ENCODE results near the gene SMARCA5. TPM values are rescaled to one million over a fixed set of nuclear protein-coding genes. Genes with fewer than 3 reads are reported as not detected.

SMARCA5 gene
- total RNA-seq (2012; rRNA removed), result 31.0 and 38.3 TPM in 2 replicates

GRCh38 chr4:143513314-143514168 is at the start of gene SMARCA5:
Gene SMARCA5, plus strand, starts transcription at chr4:143513702. Its CDS starts 223 bp downstream, at chr4:143513925.
- Histone ChIP-seq H3K9me3 (replicated peaks; ENCODE audit: low read length) (no peaks in the 10 kb centered on the region), H3K4me2 (ENCODE audit: low read length) (peak within 1 kb of the TSS; percentile 83), H3K36me3 (ENCODE audit: insufficient read depth, low read length) (peaks cover 14% of the 10 kb centered on the region), H3K27me3 (ENCODE audit: control insufficient read depth, insufficient read depth, low read length) (no peaks in the 10 kb centered on the region), H3K4me1 (ENCODE audit: control insufficient read depth, insufficient read depth, low read length) (peaks cover 11% of the 10 kb centered on the region), H3K4me3 (ENCODE audit: low read length) (peak within 1 kb of the TSS; percentile 87), H3K9ac (ENCODE audit: low read depth, low read length) (peak within 1 kb of the TSS; percentile 95)

DNA sequence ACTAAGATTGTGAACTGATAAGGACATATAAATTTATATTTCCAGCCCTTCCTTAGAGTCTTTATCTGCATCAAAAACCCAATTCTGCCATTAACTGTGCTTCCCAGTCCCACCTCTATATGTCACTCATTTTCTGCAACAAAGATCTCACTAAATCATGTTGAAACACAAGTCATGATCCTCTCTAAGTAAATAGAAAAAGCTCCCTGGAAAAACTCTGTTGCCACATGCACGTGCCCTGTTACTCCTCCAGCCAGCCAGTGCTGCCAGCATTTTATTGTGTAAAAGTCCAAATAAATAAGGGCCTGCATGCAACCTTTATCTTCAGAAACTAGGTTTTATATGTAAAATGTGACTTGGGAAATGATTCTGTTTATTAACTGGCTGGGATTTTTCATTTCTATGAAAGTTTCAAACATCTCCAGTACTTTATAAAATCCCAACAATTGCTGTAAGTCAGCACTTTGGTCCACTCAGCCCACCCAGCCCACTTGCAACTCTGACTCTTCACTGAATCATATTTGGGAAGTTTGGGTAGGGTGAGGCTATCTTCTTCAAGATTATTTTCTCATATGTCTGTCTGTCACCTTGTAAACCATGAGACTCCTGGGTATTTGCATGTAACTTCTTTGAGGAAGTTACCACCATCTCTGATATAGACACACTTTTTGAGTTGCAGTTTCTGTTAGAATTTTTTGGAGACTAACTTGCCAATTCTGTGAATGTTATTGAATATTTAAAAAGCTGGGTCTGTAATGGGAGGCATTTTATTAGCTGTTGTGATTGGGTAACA is 40.0 kb upstream of the SMARCA5 start:
- Histone ChIP-seq H3K4me2 (ENCODE audit: low read length) (no peak overlapping the region), H3K36me3 (ENCODE audit: insufficient read depth, low read length) (peaks cover 3% of the 10 kb centered on the region)

GRCh38 chr4:143477487-143477886 is 36.0 kb upstream of the SMARCA5 start:
- H3K4me3 ChIP-seq (ENCODE audit: low read length), result no peak overlapping the region
- H3K9ac ChIP-seq (ENCODE audit: low read depth, low read length), result no peak overlapping the region
- no peaks in the 10 kb centered on the region for H3K27me3 ChIP-seq (ENCODE audit: control insufficient read depth, insufficient read depth, low read length)
- no peaks in the 10 kb centered on the region for H3K9me3 ChIP-seq (replicated peaks; ENCODE audit: low read length)
- no peaks in the 10 kb centered on the region for H3K36me3 ChIP-seq (ENCODE audit: insufficient read depth, low read length)
- H3K4me2 ChIP-seq (ENCODE audit: low read length), result no peak overlapping the region
- no peaks in the 10 kb centered on the region for H3K4me1 ChIP-seq (ENCODE audit: control insufficient read depth, insufficient read depth, low read length)

More for the DNA sequence above, 40.0 kb upstream of the SMARCA5 start:
- Histone ChIP-seq H3K9me3 (replicated peaks; ENCODE audit: low read length) (no peaks in the 10 kb centered on the region), H3K4me1 (ENCODE audit: control insufficient read depth, insufficient read depth, low read length) (no peaks in the 10 kb centered on the region), H3K4me3 (ENCODE audit: low read length) (no peak overlapping the region), H3K9ac (ENCODE audit: low read depth, low read length) (no peak overlapping the region), H3K27me3 (ENCODE audit: control insufficient read depth, insufficient read depth, low read length) (no peaks in the 10 kb centered on the region)

DNA sequence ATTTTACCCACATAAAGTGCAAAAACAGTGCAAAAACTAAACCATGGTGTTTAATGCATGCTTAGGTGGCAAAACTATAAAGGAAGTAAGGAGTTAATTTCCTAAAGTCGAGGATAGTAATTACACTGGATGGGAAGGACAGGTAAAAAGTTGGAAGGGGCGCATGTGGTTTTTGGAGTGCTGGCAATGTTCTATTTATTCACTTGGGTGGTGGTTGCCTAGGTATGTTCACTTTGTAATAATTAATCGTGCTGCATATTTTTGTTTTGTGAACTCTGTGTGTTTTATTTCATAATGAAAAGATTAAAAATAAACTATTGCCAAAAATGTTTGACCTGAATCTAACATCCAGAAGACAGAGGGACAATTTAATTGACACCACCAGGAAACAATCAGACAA is 32.1 kb upstream of the SMARCA5 start:
- H3K9ac ChIP-seq (ENCODE audit: low read depth, low read length), result no peak overlapping the region
- no peaks in the 10 kb centered on the region for H3K27me3 ChIP-seq (ENCODE audit: control insufficient read depth, insufficient read depth, low read length)
- no peak overlapping the region for H3K4me2 ChIP-seq (ENCODE audit: low read length)
- no peak overlapping the region for H3K4me3 ChIP-seq (ENCODE audit: low read length)
- H3K36me3 ChIP-seq (ENCODE audit: insufficient read depth, low read length), result no peaks in the 10 kb centered on the region
- H3K9me3 ChIP-seq (replicated peaks; ENCODE audit: low read length), result no peaks in the 10 kb centered on the region
- H3K4me1 ChIP-seq (ENCODE audit: control insufficient read depth, insufficient read depth, low read length), result no peaks in the 10 kb centered on the region

DNA sequence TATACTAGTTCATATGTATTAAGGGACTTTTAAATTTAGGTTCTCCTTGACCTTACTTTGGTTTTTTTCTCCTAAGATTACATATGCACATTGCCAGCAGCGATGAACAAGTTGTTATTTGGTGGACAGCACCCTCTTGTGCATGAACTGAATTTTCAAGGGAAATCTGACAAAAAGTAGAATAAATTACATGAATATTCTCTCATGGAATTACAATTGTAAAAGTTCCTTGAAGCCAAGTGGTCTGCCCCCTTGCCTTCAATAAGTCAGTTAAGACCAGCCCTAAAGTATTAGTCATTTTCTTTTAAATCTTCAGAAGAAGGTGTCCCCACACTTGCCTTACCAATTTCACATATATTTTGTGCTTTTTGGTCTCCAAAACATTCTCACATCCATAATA is 30.7 kb upstream of the SMARCA5 start:
- Histone ChIP-seq H3K4me2 (ENCODE audit: low read length) (no peak overlapping the region), H3K9ac (ENCODE audit: low read depth, low read length) (no peak overlapping the region), H3K4me1 (ENCODE audit: control insufficient read depth, insufficient read depth, low read length) (no peaks in the 10 kb centered on the region), H3K27me3 (ENCODE audit: control insufficient read depth, insufficient read depth, low read length) (no peaks in the 10 kb centered on the region), H3K9me3 (replicated peaks; ENCODE audit: low read length) (no peaks in the 10 kb centered on the region), H3K36me3 (ENCODE audit: insufficient read depth, low read length) (no peaks in the 10 kb centered on the region), H3K4me3 (ENCODE audit: low read length) (no peak overlapping the region)

GRCh38 chr4:143486314-143486713 is 27.2 kb upstream of the SMARCA5 start:
- H3K27me3 ChIP-seq (ENCODE audit: control insufficient read depth, insufficient read depth, low read length), result no peaks in the 10 kb centered on the region
- H3K9ac ChIP-seq (ENCODE audit: low read depth, low read length), result no peak overlapping the region
- no peak overlapping the region for H3K4me2 ChIP-seq (ENCODE audit: low read length)
- no peaks in the 10 kb centered on the region for H3K36me3 ChIP-seq (ENCODE audit: insufficient read depth, low read length)
- no peaks in the 10 kb centered on the region for H3K9me3 ChIP-seq (replicated peaks; ENCODE audit: low read length)
- H3K4me1 ChIP-seq (ENCODE audit: control insufficient read depth, insufficient read depth, low read length), result no peaks in the 10 kb centered on the region
- H3K4me3 ChIP-seq (ENCODE audit: low read length), result no peak overlapping the region

GRCh38 chr4:143488687-143489086 is 24.8 kb upstream of the SMARCA5 start:
- Histone ChIP-seq H3K9ac (ENCODE audit: low read depth, low read length) (no peak overlapping the region), H3K4me2 (ENCODE audit: low read length) (no peak overlapping the region), H3K9me3 (replicated peaks; ENCODE audit: low read length) (no peaks in the 10 kb centered on the region), H3K4me1 (ENCODE audit: control insufficient read depth, insufficient read depth, low read length) (no peaks in the 10 kb centered on the region), H3K27me3 (ENCODE audit: control insufficient read depth, insufficient read depth, low read length) (no peaks in the 10 kb centered on the region), H3K4me3 (ENCODE audit: low read length) (no peak overlapping the region), H3K36me3 (ENCODE audit: insufficient read depth, low read length) (no peaks in the 10 kb centered on the region)

DNA sequence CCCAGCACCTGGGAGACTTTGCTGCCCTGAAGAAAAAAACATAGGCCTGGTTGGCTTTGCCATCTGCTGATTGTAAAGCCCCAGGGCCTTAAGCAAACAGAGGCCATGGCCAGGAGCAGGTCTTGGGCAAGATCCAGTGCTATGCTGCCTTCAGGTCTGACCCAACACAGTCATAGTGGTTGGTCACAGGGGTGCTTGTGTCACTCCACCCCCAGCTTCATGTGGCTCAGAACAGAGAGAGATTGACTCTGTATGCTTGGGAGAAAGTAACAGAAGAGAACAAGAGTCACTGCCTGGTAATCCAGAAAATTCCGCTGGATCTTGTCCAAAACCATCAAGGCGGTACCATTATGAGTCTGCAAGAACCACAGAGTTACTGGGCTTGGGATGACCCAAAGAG is 24.4 kb upstream of the SMARCA5 start:
- no peaks in the 10 kb centered on the region for H3K4me1 ChIP-seq (ENCODE audit: control insufficient read depth, insufficient read depth, low read length)
- no peak overlapping the region for H3K4me2 ChIP-seq (ENCODE audit: low read length)
- H3K4me3 ChIP-seq (ENCODE audit: low read length), result no peak overlapping the region
- H3K27me3 ChIP-seq (ENCODE audit: control insufficient read depth, insufficient read depth, low read length), result no peaks in the 10 kb centered on the region
- H3K9ac ChIP-seq (ENCODE audit: low read depth, low read length), result no peak overlapping the region
- no peaks in the 10 kb centered on the region for H3K36me3 ChIP-seq (ENCODE audit: insufficient read depth, low read length)
- H3K9me3 ChIP-seq (replicated peaks; ENCODE audit: low read length), result no peaks in the 10 kb centered on the region

- Histone ChIP-seq H3K4me3 (ENCODE audit: low read length) (no peak overlapping the region), H3K36me3 (ENCODE audit: insufficient read depth, low read length) (no peaks in the 10 kb centered on the region), H3K9me3 (replicated peaks; ENCODE audit: low read length) (no peaks in the 10 kb centered on the region), H3K9ac (ENCODE audit: low read depth, low read length) (no peak overlapping the region), H3K27me3 (ENCODE audit: control insufficient read depth, insufficient read depth, low read length) (no peaks in the 10 kb centered on the region), H3K4me2 (ENCODE audit: low read length) (no peak overlapping the region), H3K4me1 (ENCODE audit: control insufficient read depth, insufficient read depth, low read length) (no peaks in the 10 kb centered on the region)
Measured at GRCh38 chr4:143498021-143498420, 15.5 kb upstream of the SMARCA5 start.

GRCh38 chr4:143502231-143502630 is 11.3 kb upstream of the SMARCA5 start:
- Histone ChIP-seq H3K4me1 (ENCODE audit: control insufficient read depth, insufficient read depth, low read length) (no peaks in the 10 kb centered on the region), H3K4me2 (ENCODE audit: low read length) (no peak overlapping the region), H3K9ac (ENCODE audit: low read depth, low read length) (no peak overlapping the region), H3K4me3 (ENCODE audit: low read length) (no peak overlapping the region), H3K36me3 (ENCODE audit: insufficient read depth, low read length) (no peaks in the 10 kb centered on the region), H3K27me3 (ENCODE audit: control insufficient read depth, insufficient read depth, low read length) (no peaks in the 10 kb centered on the region), H3K9me3 (replicated peaks; ENCODE audit: low read length) (no peaks in the 10 kb centered on the region)

DNA sequence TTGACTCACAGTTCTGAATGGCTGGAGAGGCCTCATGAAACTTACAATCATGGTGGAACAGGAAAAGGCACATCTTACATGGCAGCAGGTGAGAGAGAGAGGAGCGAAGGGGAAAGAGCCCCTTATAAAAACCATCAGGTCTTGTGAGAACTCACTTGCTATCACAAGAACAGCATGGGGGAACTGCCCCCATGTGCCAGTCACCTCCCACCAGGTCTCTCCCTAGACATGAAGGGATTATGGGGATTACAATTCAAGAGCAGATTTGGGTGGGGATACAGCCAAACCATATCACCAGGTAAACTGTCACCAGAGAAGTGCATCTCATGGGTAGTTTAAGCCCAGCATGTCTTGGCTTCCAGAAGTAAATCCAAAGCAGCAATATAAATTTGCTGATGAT is 7.5 kb upstream of the SMARCA5 start:
- no peaks in the 10 kb centered on the region for H3K9me3 ChIP-seq (replicated peaks; ENCODE audit: low read length)
- no peaks in the 10 kb centered on the region for H3K4me1 ChIP-seq (ENCODE audit: control insufficient read depth, insufficient read depth, low read length)
- H3K9ac ChIP-seq (ENCODE audit: low read depth, low read length), result no peak overlapping the region
- H3K27me3 ChIP-seq (ENCODE audit: control insufficient read depth, insufficient read depth, low read length), result no peaks in the 10 kb centered on the region
- no peaks in the 10 kb centered on the region for H3K36me3 ChIP-seq (ENCODE audit: insufficient read depth, low read length)
- no peak overlapping the region for H3K4me3 ChIP-seq (ENCODE audit: low read length)
- no peak overlapping the region for H3K4me2 ChIP-seq (ENCODE audit: low read length)

Data from skeletal muscle satellite cell (primary cell).